Limb (tissue), 2 donors: ENCODE data around the gene SFRP5.

Experiments used
- DNase-seq, 2 donors: peaks; one replicate each; pipeline ENCODE4 v3.0.0-alpha.2; 2016; ENCODE audit errors: extremely low spot score in 2 of 2

Gene SFRP5

GRCh38 chr10:97736902-97737769, 34.7 kb downstream of the SFRP5 start, which contains the start of gene ZFYVE27:
TSS of gene ZFYVE27 (plus strand) at chr10:97737128. CDS start at chr10:97738478, 1,350 bp downstream.
- peak; percentile 95 to 98 for DNase-seq

- DNase-seq: no peak
These were observed 35.3 kb downstream of the SFRP5 start for GRCh38 chr10:97736403-97736901.

GRCh38 chr10:97734021-97734420, 37.8 kb downstream of the SFRP5 start:
- no peak for DNase-seq

- DNase-seq: no peak
These were observed 38.5 kb downstream of the SFRP5 start for GRCh38 chr10:97733256-97733655.

- no peak for DNase-seq
These were observed 39.8 kb downstream of the SFRP5 start for GRCh38 chr10:97732052-97732359.

- peak; percentile 82 to 83 for DNase-seq
These were observed 40.3 kb downstream of the SFRP5 start for GRCh38 chr10:97731346-97732051.

GRCh38 chr10:97729014-97729413, 42.8 kb downstream of the SFRP5 start:
- no peak for DNase-seq

- DNase-seq: peak; percentile 46 to 72
These were observed 45.1 kb downstream of the SFRP5 start for GRCh38 chr10:97726636-97727178.

GRCh38 chr10:97724341-97724941, 47.4 kb downstream of the SFRP5 start:
- DNase-seq: no peak

GRCh38 chr10:97723001-97723400, 48.8 kb downstream of the SFRP5 start:
- no peak for DNase-seq

GRCh38 chr10:97721871-97722780, 49.7 kb downstream of the SFRP5 start:
- no peak for DNase-seq

- DNase-seq: no peak
These were observed 52.2 kb downstream of the SFRP5 start for GRCh38 chr10:97719602-97720001.

GRCh38 chr10:97718659-97719142, 53.1 kb downstream of the SFRP5 start:
- DNase-seq: peak in 1 of 2 donors; percentile 42

GRCh38 chr10:97718178-97718577, 53.6 kb downstream of the SFRP5 start:
- no peak for DNase-seq

GRCh38 chr10:97717627-97718026, 54.2 kb downstream of the SFRP5 start:
- DNase-seq: no peak
